Large intestine (tissue), 3 donors: ENCODE results near the gene ATP4B. TPM values are rescaled to one million over a fixed set of nuclear protein-coding genes. Genes with fewer than 3 reads are reported as not detected.

Experiments used
- DNase-seq, 2 donors: peaks; one replicate each; pipeline versions ENCODE4 v3.0.0 to v3.0.0-alpha.2; 2013
- H3K27ac ChIP-seq: one replicate; pipeline ENCODE4 v1.5.1; 2013; ENCODE audit warnings: low read length
- H3K27me3 ChIP-seq: 2 replicates; pipeline ENCODE4 v1.6.1; 2013; ENCODE audit warnings: low read length; ENCODE audit not compliant: control insufficient read depth, insufficient read depth
- H3K36me3 ChIP-seq: 2 replicates; pipeline ENCODE4 v1.6.1; 2013; ENCODE audit warnings: low read length; ENCODE audit not compliant: control insufficient read depth, insufficient read depth
- H3K4me1 ChIP-seq: one replicate; pipeline ENCODE4 v1.6.1; 2013; ENCODE audit warnings: low read length; ENCODE audit not compliant: control insufficient read depth, insufficient read depth
- H3K4me3 ChIP-seq: one replicate; pipeline ENCODE4 v1.5.1; 2013; ENCODE audit warnings: low read length
- H3K9me3 ChIP-seq: one replicate; pipeline ENCODE4 v1.6.1; 2013; ENCODE audit warnings: mild to moderate bottlenecking, low read depth, low read length, moderate library complexity; ENCODE audit not compliant: control insufficient read depth
- WGBS: methylation state at CpG from one replicate; pipeline ENCODE4 v1.1.5; 2013; ENCODE audit warnings: low lambda C conversion rate; ENCODE audit not compliant: insufficient coverage; 5-methylcytosine and 5-hydroxymethylcytosine counted together
- polyA plus RNA-seq: library from polyadenylated mRNA; unstranded; fragments of 120-200 nt; gene quantifications from one replicate; pipeline ENCODE4 v1.2.1, GENCODE V29; 2013

The ATP4B gene
- polyA plus RNA-seq, 1 donor: 0.04 TPM

DNA sequence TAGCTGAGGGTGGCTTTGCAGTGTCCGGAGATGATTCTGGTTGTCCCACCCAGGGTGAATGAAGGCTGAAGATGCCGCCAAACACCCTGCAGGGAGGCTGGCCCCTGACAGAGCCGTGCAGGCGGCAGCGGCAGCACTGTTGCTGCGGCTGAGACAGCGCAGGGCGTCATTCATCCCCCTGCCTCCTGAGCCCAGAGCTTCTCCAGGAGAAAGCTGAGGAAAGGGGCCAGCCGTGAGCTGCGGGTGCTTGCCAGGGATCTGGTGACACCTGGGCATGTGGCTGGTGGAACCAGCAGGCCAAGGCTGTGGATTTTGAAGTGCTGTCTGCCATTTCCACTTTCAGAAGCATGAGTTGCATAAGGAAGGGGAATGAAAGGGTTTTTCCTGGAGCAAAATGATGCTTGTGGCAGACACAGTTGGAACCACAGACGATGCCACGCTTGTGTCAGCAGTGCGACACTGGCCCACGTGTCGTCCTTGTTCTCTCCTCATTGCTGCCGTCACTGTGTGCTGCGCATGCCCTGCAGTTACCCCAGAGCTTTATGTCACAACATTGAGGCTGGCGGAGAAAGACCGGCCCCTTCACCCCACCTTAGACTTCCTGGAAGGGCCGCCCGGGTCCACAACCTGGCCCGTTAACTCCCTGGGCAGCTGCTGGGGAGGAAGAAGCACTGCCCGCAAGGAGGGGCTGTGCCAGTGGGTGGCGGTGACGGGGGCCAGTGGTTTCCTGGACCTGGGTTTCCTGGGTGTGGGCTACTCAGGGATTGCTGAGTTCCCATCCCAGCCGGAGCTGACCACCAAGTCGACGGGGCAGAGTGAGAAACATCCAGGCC is 50.7 kb downstream of the ATP4B start:
- WGBS: 100% methylated on average over 1 of the region's 28 CpGs
- peaks cover 3% of the 10 kb centered on the region for H3K9me3 ChIP-seq
- no peak for DNase-seq
- no peaks in the 10 kb centered on the region for H3K27me3 ChIP-seq
- no peak overlapping the region for H3K27ac ChIP-seq
- no peaks in the 10 kb centered on the region for H3K4me1 ChIP-seq
- no peak overlapping the region for H3K4me3 ChIP-seq
- peaks cover 45% of the 10 kb centered on the region for H3K36me3 ChIP-seq

DNA sequence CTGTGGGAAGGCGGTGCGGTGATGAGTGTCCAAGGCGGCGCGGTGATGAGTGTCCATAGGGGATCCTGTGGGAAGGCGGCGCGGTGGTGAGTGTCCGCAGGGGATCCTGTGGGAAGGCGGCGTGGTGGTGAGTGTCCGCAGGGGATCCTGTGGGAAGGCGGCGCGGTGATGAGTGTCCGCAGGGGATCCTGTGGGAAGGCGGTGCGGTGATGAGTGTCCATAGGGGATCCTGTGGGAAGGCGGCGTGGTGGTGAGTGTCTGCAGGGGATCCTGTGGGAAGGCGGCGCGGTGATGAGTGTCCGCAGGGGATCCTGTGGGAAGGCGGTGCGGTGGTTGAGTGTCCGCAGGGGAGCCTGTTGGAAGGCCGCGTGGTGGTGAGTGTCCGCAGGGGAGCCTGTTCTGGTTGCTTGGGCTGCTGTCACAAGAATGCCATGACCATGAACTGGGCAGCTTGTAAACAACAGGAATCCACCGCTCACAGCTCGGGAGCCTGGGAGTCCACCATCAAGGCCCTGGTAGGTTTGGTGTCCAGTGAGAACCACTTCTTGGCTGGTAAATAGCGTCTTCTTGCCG is 52.0 kb downstream of the ATP4B start:
- no peak overlapping the region for H3K4me3 ChIP-seq
- no peak overlapping the region for H3K27ac ChIP-seq
- no peaks in the 10 kb centered on the region for H3K4me1 ChIP-seq
- WGBS: no CpG with 5 or more reads among the region's 34 CpGs
- H3K27me3 ChIP-seq: no peaks in the 10 kb centered on the region
- DNase-seq: no peak
- H3K9me3 ChIP-seq: peaks cover 9% of the 10 kb centered on the region
- H3K36me3 ChIP-seq: peaks cover 34% of the 10 kb centered on the region

GRCh38 chr13:113605461-113605860 is 52.5 kb downstream of the ATP4B start:
- Histone ChIP-seq H3K4me3 (no peak overlapping the region), H3K9me3 (peaks cover 12% of the 10 kb centered on the region), H3K4me1 (no peaks in the 10 kb centered on the region), H3K36me3 (peaks cover 35% of the 10 kb centered on the region), H3K27me3 (no peaks in the 10 kb centered on the region), H3K27ac (no peak overlapping the region)
- no peak for DNase-seq
- WGBS: no CpG with 5 or more reads among the region's 8 CpGs

DNA sequence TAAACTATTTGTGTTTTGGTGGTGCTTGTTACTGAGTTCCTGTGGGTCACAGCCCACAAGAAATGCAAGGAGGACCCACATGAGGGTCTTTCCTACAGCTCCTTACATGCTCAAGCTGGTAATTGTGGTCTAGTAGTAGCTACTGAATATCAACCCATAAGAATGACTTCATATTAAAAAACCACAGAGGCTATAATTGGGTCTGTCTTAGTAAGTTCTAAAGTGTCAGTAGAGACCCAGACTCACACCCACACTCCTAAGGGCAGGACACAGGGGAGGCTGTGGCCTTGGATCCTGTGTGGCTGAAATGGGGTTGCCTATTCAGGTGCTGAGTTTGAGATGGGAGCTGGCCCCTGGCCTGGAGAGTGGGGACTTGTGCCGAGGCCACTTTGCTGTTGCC is 53.8 kb downstream of the ATP4B start:
- H3K4me3 ChIP-seq: no peak overlapping the region
- WGBS: no CpG with 5 or more reads among the region's 1 CpG
- no peaks in the 10 kb centered on the region for H3K4me1 ChIP-seq
- no peaks in the 10 kb centered on the region for H3K27me3 ChIP-seq
- no peak overlapping the region for H3K27ac ChIP-seq
- DNase-seq: no peak
- H3K9me3 ChIP-seq: peaks cover 21% of the 10 kb centered on the region
- peaks cover 42% of the 10 kb centered on the region for H3K36me3 ChIP-seq

- H3K9me3 ChIP-seq: peaks cover 28% of the 10 kb centered on the region
- DNase-seq: no peak
- H3K36me3 ChIP-seq: peaks cover 42% of the 10 kb centered on the region
- WGBS: 67% methylated on average over 3 of the region's 13 CpGs
- H3K4me3 ChIP-seq: no peak overlapping the region
- no peak overlapping the region for H3K27ac ChIP-seq
- H3K27me3 ChIP-seq: no peaks in the 10 kb centered on the region
- no peaks in the 10 kb centered on the region for H3K4me1 ChIP-seq
Measured at GRCh38 chr13:113603116-113603710, 54.8 kb downstream of the ATP4B start.

GRCh38 chr13:113602291-113602988 is 55.6 kb downstream of the ATP4B start:
- Histone ChIP-seq H3K27ac (no peak overlapping the region), H3K36me3 (peaks cover 48% of the 10 kb centered on the region), H3K27me3 (no peaks in the 10 kb centered on the region), H3K9me3 (peaks cover 36% of the 10 kb centered on the region), H3K4me3 (no peak overlapping the region), H3K4me1 (no peaks in the 10 kb centered on the region)
- WGBS: no CpG with 5 or more reads among the region's 15 CpGs
- DNase-seq: no peak

GRCh38 chr13:113601166-113602070 is 56.6 kb downstream of the ATP4B start:
- no peaks in the 10 kb centered on the region for H3K4me1 ChIP-seq
- DNase-seq: no peak
- peaks cover 44% of the 10 kb centered on the region for H3K9me3 ChIP-seq
- peaks cover 50% of the 10 kb centered on the region for H3K36me3 ChIP-seq
- no peak overlapping the region for H3K4me3 ChIP-seq
- no peak overlapping the region for H3K27ac ChIP-seq
- no CpG with 5 or more reads among the region's 28 CpGs for WGBS
- no peaks in the 10 kb centered on the region for H3K27me3 ChIP-seq

DNA sequence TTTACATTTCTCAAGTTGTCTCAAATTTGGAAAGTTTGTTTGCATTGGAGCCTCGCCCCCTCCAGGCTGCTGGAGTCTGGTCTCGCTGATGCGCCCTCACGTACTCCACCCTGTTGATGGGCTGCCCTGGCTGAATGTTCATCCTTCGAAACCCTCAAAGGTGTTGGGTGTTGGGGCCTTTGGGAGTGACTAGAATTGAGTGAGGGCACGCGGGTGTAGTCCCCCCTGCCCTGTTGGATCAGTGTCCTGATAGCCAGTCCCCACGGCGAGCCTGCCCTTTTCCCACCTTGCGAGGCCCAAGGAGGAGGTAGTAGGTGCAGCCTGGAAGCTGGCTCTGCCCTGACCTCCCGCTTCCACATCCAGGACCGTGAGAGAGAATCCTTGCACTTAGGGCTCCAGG is 58.6 kb downstream of the ATP4B start:
- Histone ChIP-seq H3K4me1 (no peaks in the 10 kb centered on the region), H3K4me3 (no peak overlapping the region), H3K36me3 (peaks cover 53% of the 10 kb centered on the region), H3K27ac (no peak overlapping the region), H3K9me3 (peaks cover 47% of the 10 kb centered on the region), H3K27me3 (no peaks in the 10 kb centered on the region)
- DNase-seq: no peak
- no CpG with 5 or more reads among the region's 12 CpGs for WGBS
